ACHN (cell line): ENCODE results near the gene PERCC1.

Experiments used
- DNase-seq: peaks from one replicate; pipeline ENCODE4 v3.0.0-alpha.2; 2015
- in situ Hi-C: cut with HindIII; loops from 2 replicates; pipeline ENCODE4 v1.10.0; 2017; ENCODE audit warnings: low sequenced_read_pairs, low pct_ligation_motif_present, low pct_unique_long_range_greater_than_20kb

The PERCC1 gene

GRCh38 chr16:1443980-1444729 lies 13.3 kb downstream of the PERCC1 start, which contains the start of gene CCDC154:
TSS of gene CCDC154 (minus strand) at chr16:1444556. CDS start at chr16:1444322, 234 bp downstream.
- no peak for DNase-seq
- in situ Hi-C loops: no loop called here

- in situ Hi-C loops: no loop called here
These were observed 14.0 kb downstream of the PERCC1 start for GRCh38 chr16:1444730-1445517.

GRCh38 chr16:1445518-1446203 lies 14.8 kb downstream of the PERCC1 start:
- in situ Hi-C loops: no loop called here
- no peak for DNase-seq

More at GRCh38 chr16:1444730-1445517, 14.0 kb downstream of the PERCC1 start:
- DNase-seq: no peak

- DNase-seq: no peak
- in situ Hi-C loops: no loop called here
These were observed 15.6 kb downstream of the PERCC1 start for GRCh38 chr16:1446296-1447080.

- DNase-seq: no peak
- in situ Hi-C loops: no loop called here
These were observed 17.1 kb downstream of the PERCC1 start for GRCh38 chr16:1447965-1448364.

GRCh38 chr16:1448536-1449116 lies 17.7 kb downstream of the PERCC1 start:
- in situ Hi-C loops: no loop called here

GRCh38 chr16:1449201-1449788 lies 18.4 kb downstream of the PERCC1 start:
- in situ Hi-C loops: no loop called here
- DNase-seq: no peak

More at GRCh38 chr16:1448536-1449116, 17.7 kb downstream of the PERCC1 start:
- DNase-seq: no peak

- in situ Hi-C loops: no loop called here
- DNase-seq: no peak
These were observed 19.3 kb downstream of the PERCC1 start for GRCh38 chr16:1450218-1450617.

GRCh38 chr16:1450841-1451240 lies 20.0 kb downstream of the PERCC1 start:
- no peak for DNase-seq
- in situ Hi-C loops: no loop called here

- no peak for DNase-seq
- in situ Hi-C loops: no loop called here
These were observed 21.0 kb downstream of the PERCC1 start for GRCh38 chr16:1451702-1452392.

- DNase-seq: no peak
- in situ Hi-C loops: no loop called here
These were observed 21.7 kb downstream of the PERCC1 start for GRCh38 chr16:1452530-1452929.

- no peak for DNase-seq
- in situ Hi-C loops: no loop called here
These were observed 22.4 kb downstream of the PERCC1 start for GRCh38 chr16:1453316-1453715.

- in situ Hi-C loops: no loop called here
- DNase-seq: no peak
These were observed 23.7 kb downstream of the PERCC1 start for GRCh38 chr16:1454561-1454960.

- DNase-seq: no peak
- in situ Hi-C loops: no loop called here
These were observed 24.6 kb downstream of the PERCC1 start for GRCh38 chr16:1455190-1456171.

- in situ Hi-C loops: no loop called here
- no peak for DNase-seq
These were observed 26.1 kb downstream of the PERCC1 start for GRCh38 chr16:1456951-1457350.
